Subcutaneous preadipocyte (primary cell): ENCODE data around the gene ITPRIP. TPM values are rescaled to one million over a fixed set of nuclear protein-coding genes. Genes with fewer than 3 reads are reported as not detected.

Experiments used
- small RNA-seq: library from RNA; depleted of rRNA; stranded (forward); fragments of <200 nt; gene quantifications from one replicate; pipeline ENCODE3, GENCODE V24; 2012
- total RNA-seq: library from RNA; depleted of rRNA; stranded (reverse); fragments of >200 nt; gene quantifications from 2 replicates; pipeline ENCODE4 v1.2.3, GENCODE V29; 2012

ITPRIP gene
- total RNA-seq, result 16.2 and 19.4 TPM in 2 replicates

GRCh38 chr10:104337985-104338735, at the start of gene ITPRIP:
ITPRIP (minus strand) TSS chr10:104338465; CDS start chr10:104316051, 22,414 bp downstream.

GRCh38 chr10:104353325-104354048, 15.2 kb upstream of the ITPRIP start, which contains the start of gene CFAP58:
CFAP58 (plus strand) TSS chr10:104353833; CDS start chr10:104353898, 65 bp downstream.

GRCh38 chr10:104268713-104269645, 69.3 kb downstream of the ITPRIP start, which contains the start of gene GSTO2:
GSTO2 (plus strand) TSS chr10:104269184; CDS start chr10:104274916, 5,732 bp downstream.

Small RNA genes lying within 50 kb of the gene (small RNA-seq; reads per million reads assigned to genes)
- gene MIR4482, result 0.08 reads per million

Other genes with a start within 250 kb of the ITPRIP start
- gene SFR1, start 216.3 kb downstream of the ITPRIP start, total RNA-seq, result 8.8 and 15.2 TPM in 2 replicates
- under 0.01 and 0.39 TPM in 2 replicates for gene CFAP43, start 106.1 kb downstream of the ITPRIP start, total RNA-seq
- gene GSTO1, start 83.6 kb downstream of the ITPRIP start, total RNA-seq, result 260 and 309 TPM in 2 replicates
- 0.73 and 0.98 TPM in 2 replicates for gene GSTO2, start 69.3 kb downstream of the ITPRIP start, total RNA-seq
- gene CFAP58, start 15.4 kb upstream of the ITPRIP start, total RNA-seq, result 0.37 and 0.59 TPM in 2 replicates